ENCODE measurements around the gene HAO1. TPM values are rescaled to one million over a fixed set of nuclear protein-coding genes. Genes with fewer than 3 reads are reported as not detected.

The HAO1 gene
- total and polyA plus RNA-seq, 2 of the 4 experiments (the other 2 are of a cell fraction), result not detected

GRCh38 chr20:7985916-7986315 is 45.7 kb upstream of the HAO1 start:
- no peak overlapping the region for H2BK15ac ChIP-seq (ENCODE audit: low read depth, low read length)
- H3K23ac ChIP-seq (ENCODE audit: low read depth, low read length), result no peak overlapping the region
- H3K9me3 ChIP-seq (ENCODE audit: control insufficient read depth, insufficient read depth, low read length), result no peaks in the 10 kb centered on the region
- H3K9ac ChIP-seq (ENCODE audit: low read depth, low read length), result no peak overlapping the region
- intact Hi-C loops (cut with micrococcal nuclease), result no loop called here
- H4K20me1 ChIP-seq (ENCODE audit: insufficient read depth, low read length), result no peaks in the 10 kb centered on the region
- no peak for TF ChIP-seq NFE2L2 (IDR thresholded peaks at IDR 0.05; ENCODE audit: low read depth, low read length)
- no peak for TF ChIP-seq CHD1 (IDR thresholded peaks at IDR 0.05; ENCODE audit: low read depth, low read length)
- TF ChIP-seq CTCF (conservative IDR thresholded peaks at IDR 0.05; ENCODE audit: low read depth, low read length), result no peak
- no peak for TF ChIP-seq RFX5 (IDR thresholded peaks at IDR 0.05; ENCODE audit: low read depth, low read length)
- TF ChIP-seq CEBPB (IDR thresholded peaks at IDR 0.05; ENCODE audit: low read depth, low read length), result no peak
- TF ChIP-seq MXI1 (IDR thresholded peaks at IDR 0.05; ENCODE audit: borderline replicate concordance, low read depth, low read length), result no peak
- no peak for TF ChIP-seq POLR2A (IDR thresholded peaks at IDR 0.05; ENCODE audit: low read depth, low read length)
- TF ChIP-seq ELK1 (IDR thresholded peaks at IDR 0.05; ENCODE audit: borderline replicate concordance, low read depth, low read length), result no peak
- TF ChIP-seq MAFK (IDR thresholded peaks at IDR 0.05; ENCODE audit: low read depth, low read length), result no peak
- TF ChIP-seq RCOR1 (IDR thresholded peaks at IDR 0.05; ENCODE audit: insufficient replicate concordance, low read length), result no peak
- TF ChIP-seq BHLHE40 (IDR thresholded peaks at IDR 0.05; ENCODE audit: low read depth, low read length), result no peak
- TF ChIP-seq RAD21 (IDR thresholded peaks at IDR 0.05; ENCODE audit: low read length), result no peak
- TF ChIP-seq MAZ (IDR thresholded peaks at IDR 0.05; ENCODE audit: borderline replicate concordance, low read depth, low read length), result no peak
- TF ChIP-seq USF2 (IDR thresholded peaks at IDR 0.05; ENCODE audit: low read depth, low read length), result no peak
- no peak for TF ChIP-seq FOS (IDR thresholded peaks at IDR 0.05; ENCODE audit: low read depth, low read length)
- no peak for TF ChIP-seq SMC3 (IDR thresholded peaks at IDR 0.05; ENCODE audit: low read depth, low read length)
- no peak overlapping the region for H4K8ac ChIP-seq (ENCODE audit: low read depth in 2 of 2, low read length in 2 of 2)
- no peaks in the 10 kb centered on the region for H3K27me3 ChIP-seq (ENCODE audit: control insufficient read depth, insufficient read depth, low read length)
- no TSS peak for BruUV-seq (replicated peaks)
- no peak overlapping the region for H2AK9ac ChIP-seq (replicated peaks; ENCODE audit: low read depth, low read length, poor library complexity)
- H3K18ac ChIP-seq (ENCODE audit: low read depth, low read length), result no peak overlapping the region
- no peaks in the 10 kb centered on the region for H3K4me1 ChIP-seq (ENCODE audit: control insufficient read depth, insufficient read depth, low read length)
- no peak overlapping the region for H3K4ac ChIP-seq (ENCODE audit: low read depth, low read length)
- no peak overlapping the region for H3K4me2 ChIP-seq (ENCODE audit: low read depth, low read length)
- no peak overlapping the region for H3K4me3 ChIP-seq (ENCODE audit: insufficient read depth, low read depth, low read length)
- no peak overlapping the region for H2BK120ac ChIP-seq (ENCODE audit: low read depth, low read length)
- DNase-seq (no peak), ATAC-seq (ENCODE audit: low read depth) (no peak)
- H2AFZ ChIP-seq (replicated peaks; ENCODE audit: low read length, poor library complexity), result no peak overlapping the region
- no peaks in the 10 kb centered on the region for H3K79me1 ChIP-seq (ENCODE audit: low read depth in 1 of 2, low read length in 2 of 2)
- peaks cover 3% of the 10 kb centered on the region; the same call in 1 of the 2 replicates for H3K9me1 ChIP-seq (ENCODE audit: insufficient read depth, low read length)
- peaks cover 5% of the 10 kb centered on the region; the same call in 1 of the 2 replicates for H3K36me3 ChIP-seq (ENCODE audit: control insufficient read depth, insufficient read depth, low read length)
- ChIA-PET CTCF (no interaction called here), POLR2A (ENCODE audit: unreplicated experiment) (no interaction called here)
- H2AK5ac ChIP-seq (ENCODE audit: low read depth, low read length), result no peak overlapping the region
- no peak overlapping the region for H2BK20ac ChIP-seq (ENCODE audit: low read depth, low read length)
- H3K56ac ChIP-seq (ENCODE audit: extremely low read depth, insufficient read depth, low read length), result no peak overlapping the region
- H4K91ac ChIP-seq (ENCODE audit: insufficient read depth, low read depth, low read length), result no peak overlapping the region
- in situ Hi-C loops (cut with MboI; ENCODE audit: low sequenced_read_pairs), result no loop called here
- dilution Hi-C loops (cut with HindIII; ENCODE audit: low sequenced_read_pairs, unreplicated experiment), result no loop called here
- no peak overlapping the region for H4K5ac ChIP-seq (ENCODE audit: low read depth, low read length)
- H2BK5ac ChIP-seq (ENCODE audit: low read depth, low read length, poor library complexity, severe bottlenecking), result no peak overlapping the region
- H3K14ac ChIP-seq (replicated peaks; ENCODE audit: low read depth, low read length), result no peak overlapping the region
- H3K27ac ChIP-seq (ENCODE audit: insufficient read depth, low read length), result no peak overlapping the region
- WGBS, 2 experiments (ENCODE audit: extremely low coverage in 2 of 2, insufficient read length in 1 of 2), result no CpG with 5 or more reads among the region's 4 CpGs

Data from IMR-90 (cell line).